Limb (tissue), 2 donors: ENCODE data around the gene CYP3A7.
"Not testable (repeated sequence)": the region's sequence is repeated elsewhere in the genome, so short reads cannot be mapped to it uniquely, and the experiment has no call there.

Experiments
- DNase-seq, 2 donors: peaks; one replicate each; pipeline ENCODE4 v3.0.0-alpha.2; 2016; ENCODE audit errors: extremely low spot score in 2 of 2

CYP3A7 gene

DNA sequence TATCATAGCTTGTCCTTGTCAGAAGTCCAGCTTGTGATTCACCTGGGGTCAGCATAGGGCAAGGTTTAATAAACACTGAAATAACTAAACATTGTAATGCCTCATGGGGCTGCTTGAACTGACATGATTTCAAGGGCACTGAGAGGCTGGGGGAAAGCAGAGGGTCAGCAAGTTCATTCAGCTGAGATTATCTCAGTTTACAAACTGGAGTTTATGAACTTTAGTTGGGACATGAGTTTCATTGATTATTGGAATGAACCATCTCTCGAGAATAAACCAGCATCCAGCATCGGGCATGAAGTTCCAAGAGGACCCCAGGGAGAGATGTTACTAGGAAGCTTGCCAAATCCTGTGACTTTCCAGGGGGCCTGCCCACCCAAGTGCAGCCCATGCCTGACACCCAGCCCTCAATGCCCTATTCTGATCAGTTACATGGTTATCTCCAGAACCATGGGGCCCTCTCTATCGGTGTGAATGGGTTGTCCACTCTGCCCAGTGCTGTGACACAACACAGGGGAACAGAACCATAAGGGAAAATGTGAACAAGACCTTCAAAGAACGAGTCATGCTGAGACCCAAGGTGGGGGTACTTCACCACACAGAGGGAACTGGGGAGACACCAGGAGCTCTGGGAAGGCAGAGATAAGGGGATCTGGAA, 7.9 kb upstream of the CYP3A7 start:
- DNase-seq: no peak

DNA sequence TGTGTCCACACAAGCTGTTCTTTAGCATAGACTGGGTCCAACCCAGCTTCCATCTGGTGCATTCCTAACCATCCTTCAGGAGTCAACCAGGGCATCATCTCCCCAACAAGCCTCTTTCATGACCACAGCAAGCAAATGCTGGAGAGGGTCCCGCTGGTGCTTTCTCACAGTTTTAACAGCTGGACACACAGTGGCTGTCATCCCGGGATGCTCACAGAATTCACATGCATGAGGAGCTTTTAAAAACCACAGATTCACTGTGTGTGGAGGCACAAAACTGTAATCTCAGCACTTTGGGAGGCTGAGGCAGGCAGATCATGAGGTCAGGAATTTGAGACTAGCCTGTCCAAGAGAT, 6.4 kb upstream of the CYP3A7 start:
- DNase-seq: no peak

DNA sequence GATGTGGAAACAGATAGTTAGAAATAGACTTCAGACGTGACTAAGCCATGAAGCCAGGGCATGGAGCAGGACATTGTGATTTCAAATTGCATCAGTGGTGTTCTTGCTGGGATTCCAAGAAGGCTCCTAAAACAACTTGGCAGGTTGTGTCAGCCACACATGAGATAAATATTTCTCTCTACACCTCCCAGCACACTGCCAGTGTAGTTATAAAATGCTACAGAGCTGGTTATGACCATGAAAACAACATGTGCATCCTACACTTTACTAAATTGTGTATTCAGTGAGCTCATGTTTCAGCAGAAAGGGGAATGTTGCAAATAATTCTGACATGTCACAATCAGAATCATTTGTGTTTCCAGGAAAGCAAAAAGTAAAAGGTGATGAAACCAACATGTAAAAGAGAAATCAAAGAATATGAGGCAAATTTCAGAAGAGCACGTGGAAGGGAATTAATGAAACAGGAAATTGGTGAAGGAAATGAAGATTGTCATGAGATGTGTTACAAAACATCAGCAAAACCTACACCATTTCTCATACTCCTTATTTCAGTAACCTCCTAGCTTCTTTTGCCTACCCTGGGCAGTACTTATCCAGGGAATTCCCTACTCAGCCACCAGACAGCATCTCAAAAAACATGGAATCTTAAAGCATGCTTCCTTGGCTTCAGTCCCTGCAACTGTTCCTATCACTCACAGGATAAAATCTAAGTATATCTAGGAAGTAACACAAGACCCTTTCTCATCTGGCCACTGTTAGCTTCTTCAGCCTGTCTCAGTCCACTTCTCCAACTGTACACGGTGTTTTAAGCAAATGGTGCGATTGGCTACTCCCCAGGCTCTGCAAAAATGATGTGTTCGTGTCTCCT, 5.8 kb upstream of the CYP3A7 start:
- DNase-seq: peak in 1 of 2 donors; percentile 24

DNA sequence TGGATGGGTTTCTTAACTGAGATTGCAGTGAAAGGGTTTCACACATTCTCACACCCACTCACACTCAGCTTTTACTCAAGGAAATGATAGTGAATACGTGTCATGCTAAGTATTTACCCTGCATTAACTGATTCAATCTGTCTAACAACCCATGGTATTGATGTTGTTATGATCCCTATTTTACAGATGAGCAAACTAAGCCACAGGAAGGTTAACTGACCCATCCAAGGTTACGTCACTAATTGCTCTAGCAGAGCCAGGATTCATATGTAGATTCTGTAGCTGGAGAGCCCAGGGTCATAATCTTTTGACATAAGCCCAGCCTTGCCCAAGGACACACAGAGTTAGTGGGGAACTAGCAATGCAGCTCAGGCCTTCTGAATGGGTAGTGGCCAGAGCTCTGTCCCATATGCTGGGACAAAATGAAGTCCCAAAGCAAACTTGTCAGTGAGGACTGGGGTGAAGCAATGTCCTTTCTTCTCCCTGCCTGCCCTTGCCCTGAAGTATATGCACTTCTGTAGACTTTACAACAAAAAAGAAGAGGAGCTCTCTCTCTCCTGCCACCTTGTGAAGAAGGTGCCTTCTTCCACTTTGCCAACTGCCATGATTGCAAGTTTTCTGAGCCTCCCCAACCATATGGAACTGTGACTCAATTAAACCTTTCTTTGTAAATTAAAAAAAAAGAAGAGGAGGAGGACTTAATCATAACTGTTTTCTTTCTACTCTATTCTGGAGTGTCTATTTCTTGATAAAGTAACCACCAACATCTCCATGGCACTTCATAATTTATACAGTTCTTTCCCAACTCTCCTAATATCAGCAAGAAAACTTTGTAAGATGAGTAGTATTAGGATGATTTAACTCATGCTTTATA, 4.9 kb upstream of the CYP3A7 start:
- DNase-seq: no peak

DNA sequence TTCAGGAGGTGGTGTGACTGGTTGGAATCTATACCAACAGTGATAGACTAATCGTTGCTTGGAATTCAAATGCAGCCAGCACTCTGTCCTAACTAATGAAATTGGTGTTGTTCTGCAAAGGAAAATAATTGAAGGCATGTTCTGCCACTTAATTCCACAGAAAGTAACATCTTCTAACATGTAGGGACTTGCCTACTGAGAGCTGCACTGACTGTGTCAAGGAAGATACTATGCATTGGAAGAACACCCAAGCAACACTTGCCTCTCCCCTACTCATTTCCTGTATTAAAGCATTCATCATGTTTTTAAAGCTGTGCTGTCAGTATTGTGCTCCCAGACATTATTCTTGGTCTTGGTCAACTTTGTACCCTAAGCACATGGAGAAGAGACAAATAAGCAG, 2.7 kb upstream of the CYP3A7 start:
- no peak for DNase-seq

DNA sequence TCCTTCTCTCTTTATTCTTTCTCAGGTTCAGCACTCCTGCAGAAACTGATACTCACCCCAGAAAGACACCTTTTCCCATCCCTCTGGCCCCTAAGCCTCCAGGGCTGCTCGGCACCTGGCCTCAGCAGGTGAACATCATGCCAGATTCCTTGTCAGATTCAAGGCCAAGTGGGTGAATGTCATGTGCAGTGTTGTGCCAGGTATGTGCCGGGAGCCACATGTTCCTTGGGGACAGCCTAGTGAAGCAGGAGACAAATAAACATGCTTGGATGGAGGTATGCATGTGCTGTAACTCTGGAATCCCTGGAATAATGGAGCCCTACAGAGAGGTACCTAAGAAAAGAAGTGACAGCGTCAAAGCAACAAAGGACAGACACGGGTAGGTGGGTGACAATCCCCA, 1.7 kb upstream of the CYP3A7 start:
- DNase-seq: not testable (repeated sequence)

DNA sequence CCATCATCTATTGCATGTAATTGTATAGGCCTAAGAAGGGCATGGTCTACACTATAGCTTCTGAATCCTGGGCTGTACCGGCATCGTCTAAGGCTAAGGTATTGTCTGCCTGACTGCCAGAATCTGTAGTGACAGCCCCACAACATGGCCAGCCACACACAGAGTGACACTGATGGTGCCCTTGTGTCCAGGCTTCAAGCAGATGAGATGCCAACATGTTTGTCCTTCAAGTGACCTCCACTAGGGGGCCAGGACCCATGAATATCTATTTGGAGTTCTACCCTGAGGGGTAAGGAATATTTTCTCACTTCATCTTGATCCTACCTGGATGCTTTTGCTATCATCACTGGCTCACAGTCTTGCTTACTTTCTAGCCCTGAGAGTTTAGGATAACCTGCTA, 1.5 kb downstream of the CYP3A7 start:
- no peak for DNase-seq

DNA sequence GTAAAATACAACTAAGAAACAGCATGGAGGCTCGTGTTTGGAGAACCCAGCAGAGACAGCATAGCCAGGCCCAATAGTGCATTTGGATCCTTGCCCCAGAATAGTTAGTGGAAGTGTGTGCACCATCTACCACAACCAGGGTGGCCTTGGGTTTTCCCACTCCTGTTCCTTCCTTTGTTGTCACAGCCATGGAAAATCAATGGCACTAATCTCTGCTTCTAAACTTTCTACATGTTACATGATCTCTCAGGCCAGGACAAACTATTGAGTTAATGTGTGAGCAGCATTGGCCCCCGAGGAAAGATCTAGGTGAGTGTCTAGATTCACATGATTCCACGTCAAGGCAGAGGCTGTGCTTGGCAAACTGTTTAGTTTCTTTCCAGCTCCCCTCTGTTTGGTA, 2.0 kb downstream of the CYP3A7 start:
- no peak for DNase-seq

DNA sequence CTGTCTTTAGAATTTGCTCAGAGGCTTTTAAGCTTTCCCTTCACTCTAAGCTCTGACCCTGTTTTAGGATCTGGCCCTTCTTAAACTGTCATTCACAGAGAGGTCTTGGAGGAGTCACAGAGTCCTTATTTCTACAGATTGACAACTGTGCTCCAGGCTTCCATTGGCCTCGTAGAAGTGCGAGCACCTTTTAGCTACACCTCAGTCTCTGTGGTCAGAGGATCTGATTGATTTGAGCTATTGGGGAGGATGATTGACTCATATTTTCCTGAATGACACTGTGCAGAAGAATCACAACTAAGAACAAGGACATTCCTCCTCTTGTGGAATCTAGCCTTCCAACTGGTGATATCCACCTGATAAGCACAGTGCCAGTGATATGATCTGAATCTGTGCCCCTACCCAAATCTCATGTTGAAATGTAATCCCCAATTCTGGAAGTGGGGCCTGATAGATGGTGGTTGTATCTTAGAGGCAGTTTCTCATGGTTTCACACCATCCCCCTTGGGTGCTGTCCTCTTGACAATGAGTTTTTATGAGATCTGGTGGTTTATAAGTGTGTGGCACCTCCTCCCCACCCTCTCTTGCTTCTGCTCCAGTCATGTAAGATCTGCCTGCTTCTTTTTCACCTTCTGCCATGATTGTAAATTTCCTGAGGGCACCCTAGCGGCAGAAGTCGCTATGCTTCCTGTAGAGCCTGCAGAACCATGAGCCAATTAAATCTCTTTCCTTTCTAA, 3.2 kb downstream of the CYP3A7 start:
- DNase-seq: no peak

DNA sequence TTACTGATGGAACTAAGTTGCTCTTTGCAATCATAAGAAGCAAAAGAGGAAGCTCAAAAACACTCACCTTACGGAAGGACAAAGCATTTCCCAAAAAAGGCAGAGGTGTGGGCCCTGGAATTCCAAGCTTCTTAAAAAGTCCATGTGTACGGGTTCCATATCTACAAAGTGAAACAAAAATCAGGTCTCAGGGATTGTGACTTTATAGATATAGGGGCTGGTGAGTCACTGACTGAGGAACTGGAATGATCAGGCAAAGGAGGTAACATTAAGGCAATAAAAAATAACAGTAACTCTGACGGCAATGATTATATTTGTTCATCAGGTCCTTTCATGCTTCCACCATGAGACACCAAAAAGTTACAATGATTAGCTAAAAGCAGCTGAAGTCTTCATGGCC, 4.0 kb downstream of the CYP3A7 start:
- DNase-seq: no peak

DNA sequence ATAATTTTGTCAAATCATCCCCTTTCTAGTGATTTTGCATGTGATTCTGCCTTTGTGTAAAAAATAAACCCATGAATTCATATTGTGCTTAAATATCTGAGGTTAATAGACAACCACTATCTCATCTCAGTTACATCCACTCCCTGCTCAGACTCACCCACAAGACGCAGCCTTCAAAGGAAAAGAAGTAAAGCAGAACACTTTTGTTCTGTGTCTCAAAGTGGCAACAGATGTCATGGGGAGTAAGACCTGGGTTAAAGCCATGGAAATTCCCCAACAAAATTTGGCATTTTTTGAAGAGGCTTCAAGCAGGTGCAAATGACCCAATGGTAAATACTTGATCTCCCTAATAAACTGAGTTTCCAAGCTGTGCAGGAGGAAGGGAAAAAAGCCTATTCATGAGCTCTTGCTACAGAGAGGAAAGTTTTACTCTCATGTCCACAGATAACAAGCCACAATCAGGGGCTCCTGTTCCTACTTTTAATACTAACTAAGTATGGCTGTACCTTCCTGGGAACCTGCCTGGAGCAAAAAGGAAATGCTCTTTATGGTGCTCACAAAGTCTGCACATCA, 4.7 kb downstream of the CYP3A7 start:
- no peak for DNase-seq

DNA sequence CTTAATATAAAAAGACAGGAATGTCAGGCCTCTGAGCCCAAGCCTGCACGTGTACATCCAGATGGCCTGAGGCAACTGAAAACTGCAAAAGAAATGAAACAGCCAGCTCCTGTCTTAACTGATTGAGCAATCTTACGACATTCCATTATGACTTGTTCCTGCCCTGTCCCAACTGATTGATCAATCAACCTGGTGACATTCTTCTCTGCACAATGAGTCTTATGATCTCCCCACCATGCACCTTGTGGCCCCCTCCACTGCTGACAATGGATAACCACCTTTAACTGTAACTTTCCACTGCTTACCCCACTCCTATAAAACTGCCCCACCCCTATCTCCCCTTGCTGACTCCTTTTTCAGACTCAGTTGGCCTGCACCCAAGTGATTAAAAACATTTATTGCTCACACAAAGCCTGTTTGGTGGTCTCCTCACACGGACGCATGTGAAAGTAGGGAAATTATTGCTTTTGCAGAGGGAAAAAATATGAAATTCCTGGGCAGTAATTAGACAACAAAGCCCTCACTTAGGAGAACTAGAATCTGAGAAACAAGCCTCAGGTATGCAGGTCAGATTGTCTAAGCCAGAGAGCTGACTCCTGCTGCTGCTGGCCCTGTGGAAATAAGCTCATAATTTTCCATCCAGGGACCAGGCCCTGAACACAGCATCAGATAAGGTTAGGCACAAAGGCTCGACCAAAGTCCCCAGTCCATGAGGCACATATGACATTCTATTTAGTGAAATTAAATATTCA, 5.3 kb downstream of the CYP3A7 start:
- no peak for DNase-seq

DNA sequence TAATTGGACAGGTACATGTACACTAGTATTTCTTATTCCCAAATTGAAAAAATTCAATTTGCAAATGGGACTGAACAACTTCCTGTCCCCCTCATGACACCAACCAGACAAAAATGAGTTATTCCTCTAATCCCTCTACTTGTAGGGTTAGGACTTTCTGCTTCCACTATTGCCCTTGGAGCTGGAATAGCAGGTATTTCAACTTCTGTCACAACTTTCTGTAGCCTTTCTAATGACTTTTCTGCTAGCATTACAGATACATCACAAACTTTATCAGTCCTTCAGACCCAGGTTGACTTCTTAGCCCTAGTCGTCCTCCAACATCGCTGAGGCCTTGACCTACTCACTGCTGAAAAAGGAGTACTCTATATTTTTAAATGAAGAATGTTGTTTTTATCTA, 6.4 kb downstream of the CYP3A7 start:
- DNase-seq: no peak

DNA sequence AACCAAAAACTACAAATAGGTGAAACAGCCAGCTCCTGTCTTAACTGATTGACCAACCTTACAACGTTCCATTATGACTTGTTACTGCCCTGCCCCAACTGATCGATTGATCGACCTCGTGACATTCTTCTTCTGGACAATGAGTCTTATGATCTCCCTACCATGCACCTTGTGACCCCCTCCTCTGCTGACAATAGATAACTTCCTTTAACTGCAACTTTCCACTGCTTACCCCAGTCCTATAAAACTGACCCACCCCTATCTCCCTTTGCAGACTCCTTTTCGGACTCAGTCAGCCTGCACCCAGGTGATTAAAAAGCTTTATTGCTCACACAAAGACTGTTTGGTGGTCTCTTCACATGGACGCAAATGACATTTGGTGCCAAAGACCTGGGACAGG, 11.8 kb downstream of the CYP3A7 start:
- DNase-seq: not testable (repeated sequence)

DNA sequence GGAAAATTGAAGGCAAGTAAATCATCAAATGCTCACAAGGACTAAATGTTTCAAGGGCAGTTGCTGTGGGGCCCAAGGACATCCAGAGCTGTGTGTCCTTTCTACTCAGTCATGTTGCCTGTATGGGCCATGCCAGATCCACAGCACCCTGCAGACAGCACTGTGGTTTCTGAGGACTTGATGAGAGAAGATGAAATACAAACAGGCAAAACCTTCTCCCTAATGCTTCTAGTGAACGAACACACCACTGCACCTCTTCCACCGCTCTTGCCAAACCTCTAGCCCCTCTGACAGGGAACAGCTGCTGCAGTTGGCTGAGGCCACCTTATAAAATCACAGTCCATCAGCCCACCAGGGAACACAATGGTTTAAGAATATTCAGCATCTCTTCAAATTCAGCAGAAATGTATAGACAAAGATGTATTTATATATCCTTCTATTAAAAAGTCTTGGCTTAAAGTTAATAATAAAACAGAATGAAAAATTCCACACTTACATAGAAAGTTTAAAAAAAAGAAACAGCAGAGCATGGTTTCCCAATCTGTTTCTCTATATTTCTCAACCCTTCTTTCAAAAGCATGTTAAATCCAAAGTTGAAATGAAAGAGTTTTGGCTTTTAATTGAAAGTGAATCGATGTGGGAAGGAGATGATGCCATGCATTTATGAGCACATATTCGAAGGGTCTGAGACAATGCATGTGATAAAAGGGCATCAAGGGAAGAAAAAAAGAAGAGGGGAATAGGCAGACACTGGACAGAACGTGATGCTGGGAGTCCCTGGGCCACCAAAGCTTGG, 14.0 kb downstream of the CYP3A7 start:
- DNase-seq: no peak

DNA sequence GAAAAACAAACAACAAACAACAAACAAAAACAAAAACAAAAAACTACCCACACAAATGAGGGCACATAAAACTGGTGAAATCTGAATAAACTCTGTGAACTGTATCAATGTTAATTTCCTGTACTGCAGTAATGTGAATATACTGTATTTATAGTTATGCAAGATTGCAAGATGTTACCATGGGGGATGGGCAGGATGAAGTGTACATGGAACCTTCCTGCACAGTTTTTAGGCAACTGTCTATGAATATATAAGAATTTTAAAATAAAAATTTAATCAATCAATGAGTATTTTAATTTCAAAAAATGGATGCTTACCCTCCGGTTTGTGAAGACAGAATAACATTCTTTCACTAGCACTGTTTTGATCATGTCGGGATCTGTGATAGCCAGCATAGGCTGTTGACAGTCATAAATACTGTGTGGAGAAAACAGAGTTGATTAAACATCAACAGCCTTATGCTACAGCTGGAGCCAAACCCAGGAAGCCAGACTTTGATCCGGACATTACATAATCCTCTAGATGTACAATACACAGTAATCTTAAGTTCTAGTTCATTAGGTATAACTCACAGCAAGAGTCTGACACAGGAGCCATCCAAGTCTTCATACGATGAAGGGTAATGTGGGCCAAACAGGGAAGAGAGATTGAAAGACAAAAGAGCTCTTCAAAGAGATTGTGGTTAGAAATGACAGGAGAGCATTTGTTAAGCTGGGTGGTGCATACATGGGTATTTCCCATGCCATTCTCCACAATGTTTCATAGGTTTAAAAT, 14.8 kb downstream of the CYP3A7 start:
- no peak for DNase-seq

DNA sequence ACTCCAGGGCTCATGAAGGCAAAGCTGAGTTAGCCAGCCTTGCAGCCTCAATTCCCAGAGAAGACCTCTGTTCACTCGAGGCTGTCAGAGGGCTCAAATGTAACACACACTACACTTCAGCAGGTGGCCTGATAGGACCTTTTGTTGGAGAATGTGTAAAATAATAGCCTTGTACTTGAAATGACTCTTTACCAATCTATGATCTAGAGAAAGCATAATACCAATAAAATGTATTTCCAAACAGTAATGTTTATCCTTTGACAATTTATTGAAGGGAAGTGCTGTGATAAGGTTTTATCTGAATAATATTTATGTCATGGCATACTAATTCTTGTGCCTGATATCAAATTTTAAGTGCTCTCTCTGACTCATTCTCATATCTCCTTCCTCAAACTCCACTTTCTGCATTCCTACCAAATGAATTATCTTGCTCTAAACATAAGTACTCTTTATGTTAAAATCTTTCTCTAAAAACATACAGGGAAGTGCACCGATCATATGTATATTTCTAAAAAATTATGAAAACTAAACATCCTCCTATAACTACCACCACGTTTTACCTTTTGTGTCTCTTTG, 20.9 kb downstream of the CYP3A7 start:
- DNase-seq: no peak

DNA sequence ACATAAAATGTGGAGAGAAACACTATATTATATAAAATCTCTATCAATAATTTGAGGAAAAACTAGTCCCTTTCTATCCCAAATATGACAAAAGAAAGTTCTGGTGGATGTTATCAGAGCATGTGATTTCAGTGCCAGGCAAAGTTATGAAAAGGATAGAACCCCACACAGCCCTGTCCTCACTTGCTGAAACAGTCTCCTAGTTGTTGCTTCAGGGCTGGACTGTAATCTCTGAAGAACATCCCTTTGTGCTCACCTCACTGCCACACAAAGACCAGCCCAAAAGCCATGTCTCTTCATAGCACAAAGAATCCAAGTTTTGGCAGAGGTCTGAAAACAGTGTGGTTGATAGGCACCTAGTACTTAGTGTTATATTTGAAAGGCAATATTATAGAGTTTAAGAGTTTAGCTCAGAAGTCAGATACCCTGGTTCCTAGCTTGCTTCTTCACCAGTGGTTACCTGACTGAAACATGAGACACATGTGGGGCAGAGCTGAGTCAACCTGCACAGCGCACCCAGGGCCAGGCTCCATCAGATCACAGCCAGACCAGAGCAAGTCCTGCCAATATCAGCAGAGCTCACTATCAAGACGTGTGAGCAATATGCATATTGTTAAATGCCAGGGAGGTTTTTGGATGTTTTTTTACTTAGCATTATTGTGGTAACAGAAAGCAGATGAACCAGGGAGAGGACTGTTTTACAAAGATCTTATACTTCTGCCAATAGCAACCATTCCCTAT, 25.0 kb downstream of the CYP3A7 start:
- no peak for DNase-seq
